ENCODE results near the gene CTCF.
A peak's percentile ranks its signal among the peaks of the same experiment; 100 is the strongest.
"Not testable (repeated sequence)": the region's sequence is repeated elsewhere in the genome, so short reads cannot be mapped to it uniquely, and the experiment has no call there.

Gene CTCF

DNA sequence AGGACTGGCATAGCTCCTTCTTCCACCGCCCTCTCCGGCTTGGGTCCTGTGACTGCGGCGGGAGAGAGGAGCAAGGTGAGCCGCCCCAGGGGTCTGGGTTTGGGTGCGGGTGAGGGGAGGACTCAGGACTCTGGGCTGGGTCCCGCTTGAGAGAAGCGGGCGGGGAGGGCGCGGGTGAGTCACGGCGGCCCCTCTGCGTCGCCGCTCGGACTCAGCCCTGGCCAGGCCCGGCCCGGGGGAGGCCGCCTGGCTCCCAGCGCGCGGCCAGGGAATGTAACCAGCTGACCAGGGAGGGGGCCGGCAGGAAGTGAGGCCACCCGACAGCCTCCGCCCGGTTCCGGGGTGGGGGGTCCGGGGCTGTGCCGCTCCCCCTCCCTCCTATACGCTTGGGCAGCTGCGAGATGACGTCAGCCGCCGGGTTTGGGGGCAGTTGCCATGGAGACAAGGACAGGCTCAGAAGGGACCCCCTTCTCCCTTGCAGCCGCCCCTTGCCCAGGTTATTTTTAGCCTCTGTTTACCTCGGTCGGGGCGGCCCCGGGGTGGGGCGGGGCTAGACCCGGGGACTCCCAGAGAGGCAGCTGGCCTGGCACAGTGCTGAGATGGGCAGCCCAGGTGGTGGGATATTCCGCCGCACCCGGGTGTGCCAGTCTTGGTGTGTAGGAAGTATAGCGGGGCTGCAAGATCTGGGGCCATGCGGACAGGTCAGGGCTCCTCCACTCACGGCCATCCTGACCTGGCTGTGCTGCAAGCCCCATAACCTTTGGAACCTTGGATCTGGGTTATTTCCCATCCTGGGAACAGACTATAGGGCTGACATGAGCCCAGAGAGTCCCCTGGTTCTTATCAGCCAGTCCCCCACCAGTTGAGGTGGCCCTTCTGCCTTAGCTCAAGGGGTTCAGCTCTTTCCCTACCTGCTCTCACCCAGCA, 32.0 kb upstream of the CTCF start:
- peak; percentile 68 for DNase-seq
- TF ChIP-seq, protein P1, sequence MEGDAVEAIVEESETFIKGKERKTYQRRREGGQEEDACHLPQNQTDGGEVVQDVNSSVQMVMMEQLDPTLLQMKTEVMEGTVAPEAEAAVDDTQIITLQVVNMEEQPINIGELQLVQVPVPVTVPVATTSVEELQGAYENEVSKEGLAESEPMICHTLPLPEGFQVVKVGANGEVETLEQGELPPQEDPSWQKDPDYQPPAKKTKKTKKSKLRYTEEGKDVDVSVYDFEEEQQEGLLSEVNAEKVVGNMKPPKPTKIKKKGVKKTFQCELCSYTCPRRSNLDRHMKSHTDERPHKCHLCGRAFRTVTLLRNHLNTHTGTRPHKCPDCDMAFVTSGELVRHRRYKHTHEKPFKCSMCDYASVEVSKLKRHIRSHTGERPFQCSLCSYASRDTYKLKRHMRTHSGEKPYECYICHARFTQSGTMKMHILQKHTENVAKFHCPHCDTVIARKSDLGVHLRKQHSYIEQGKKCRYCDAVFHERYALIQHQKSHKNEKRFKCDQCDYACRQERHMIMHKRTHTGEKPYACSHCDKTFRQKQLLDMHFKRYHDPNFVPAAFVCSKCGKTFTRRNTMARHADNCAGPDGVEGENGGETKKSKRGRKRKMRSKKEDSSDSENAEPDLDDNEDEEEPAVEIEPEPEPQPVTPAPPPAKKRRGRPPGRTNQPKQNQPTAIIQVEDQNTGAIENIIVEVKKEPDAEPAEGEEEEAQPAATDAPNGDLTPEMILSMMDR (IDR thresholded peaks at IDR 0.05), result no peak
- H3K4me3 Mint-ChIP-seq, result peak overlapping the region; percentile 92

DNA sequence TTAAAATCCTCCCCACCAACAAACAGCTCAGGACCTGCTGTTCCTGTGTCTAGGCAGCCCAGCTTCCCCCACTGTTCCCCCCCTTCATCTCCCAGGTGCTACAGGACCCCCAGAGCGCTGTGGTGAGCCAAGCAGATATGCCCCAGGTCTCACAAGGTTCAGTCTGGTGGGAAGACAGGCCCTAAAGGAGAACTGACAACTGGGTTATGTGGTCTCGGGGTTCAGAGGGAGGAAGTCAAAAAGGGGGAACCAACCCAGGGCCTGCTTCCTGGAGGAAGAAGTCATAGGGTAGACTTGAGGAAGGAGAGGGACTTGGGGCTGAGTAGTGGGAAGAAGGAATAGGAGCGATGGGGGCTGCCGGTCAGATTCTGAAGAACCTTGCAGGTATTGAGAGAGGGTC, 31.1 kb upstream of the CTCF start:
- H3K27me3 Mint-ChIP-seq (ENCODE audit: low read depth, poor library complexity), result peaks cover 72% of the 10 kb centered on the region
- H3K36me3 Mint-ChIP-seq (ENCODE audit: low read depth), result peaks cover 8% of the 10 kb centered on the region
- peaks cover 52% of the 10 kb centered on the region for H3K4me1 Mint-ChIP-seq
- TF ChIP-seq, protein P1 (IDR thresholded peaks at IDR 0.05), result no peak
- no peak overlapping the region for H3K27ac Mint-ChIP-seq
- no peaks in the 10 kb centered on the region for H3K9me3 Mint-ChIP-seq
- peak overlapping the region; percentile 67 for H3K4me3 Mint-ChIP-seq
- no peak for DNase-seq

More for the DNA sequence above, 32.0 kb upstream of the CTCF start:
- no peaks in the 10 kb centered on the region for H3K9me3 Mint-ChIP-seq
- peaks cover 49% of the 10 kb centered on the region for H3K4me1 Mint-ChIP-seq
- H3K27me3 Mint-ChIP-seq (ENCODE audit: low read depth, poor library complexity), result peaks cover 71% of the 10 kb centered on the region
- peaks cover 8% of the 10 kb centered on the region for H3K36me3 Mint-ChIP-seq (ENCODE audit: low read depth)
- H3K27ac Mint-ChIP-seq, result no peak overlapping the region

DNA sequence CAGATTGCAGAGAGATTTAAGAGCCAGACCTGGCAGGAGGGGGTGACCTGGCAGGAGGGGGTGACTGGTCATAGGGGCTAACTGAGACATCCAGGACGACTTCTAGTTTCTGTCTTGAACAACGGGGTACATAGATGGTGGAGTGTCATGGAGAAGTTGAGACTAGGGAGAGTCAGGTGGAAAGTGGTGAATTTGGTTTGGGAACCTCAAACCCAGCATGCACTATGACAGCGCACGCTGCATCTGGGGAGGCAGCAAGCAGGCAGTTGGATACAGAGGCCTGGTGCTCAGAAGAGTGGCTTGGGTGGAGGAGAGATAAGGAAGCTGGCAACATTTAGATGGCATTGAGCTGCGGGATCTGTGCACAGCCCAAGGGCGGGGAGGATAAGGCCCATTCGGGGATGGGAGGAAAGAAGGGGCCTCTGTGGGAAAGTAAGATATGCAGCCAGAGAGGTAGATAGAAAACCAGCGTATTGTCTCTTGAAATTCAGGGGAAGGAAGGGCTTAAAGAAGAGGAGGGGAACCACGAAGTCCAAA, 29.2 kb upstream of the CTCF start:
- Mint-ChIP-seq H3K36me3 (ENCODE audit: low read depth) (peaks cover 8% of the 10 kb centered on the region), H3K27ac (no peak overlapping the region)
- TF ChIP-seq, protein P1 (IDR thresholded peaks at IDR 0.05), result no peak

DNA sequence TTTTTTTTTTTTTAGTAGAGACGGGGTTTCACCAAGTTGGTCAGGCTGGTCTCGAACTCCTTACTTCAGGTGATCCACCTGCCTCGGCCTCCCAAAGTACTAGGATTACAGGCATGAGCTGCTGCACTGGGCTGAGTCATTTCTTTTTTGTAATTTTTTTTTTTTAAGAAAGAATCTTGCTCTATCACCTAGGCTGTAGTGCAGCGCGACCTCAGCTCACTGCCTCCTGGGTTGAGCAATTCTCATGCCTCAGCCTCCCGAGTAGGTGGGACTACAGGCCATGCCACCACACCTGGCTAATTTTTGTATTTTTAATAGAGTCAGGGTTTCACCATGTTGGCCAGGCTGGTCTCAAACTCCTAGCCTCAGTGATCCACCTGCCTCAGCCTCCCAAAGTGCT, 28.3 kb upstream of the CTCF start:
- H3K4me3 Mint-ChIP-seq; H3K9me3 Mint-ChIP-seq; DNase-seq; H3K27ac Mint-ChIP-seq; H3K36me3 Mint-ChIP-seq (ENCODE audit: low read depth): not testable (repeated sequence)
- Mint-ChIP-seq H3K27me3 (ENCODE audit: low read depth, poor library complexity) (peaks cover 80% of the 10 kb centered on the region), H3K4me1 (peaks cover 50% of the 10 kb centered on the region)

More for the DNA sequence above, 29.2 kb upstream of the CTCF start:
- Mint-ChIP-seq H3K4me3 (no peak overlapping the region), H3K4me1 (peaks cover 47% of the 10 kb centered on the region), H3K9me3 (no peaks in the 10 kb centered on the region), H3K27me3 (ENCODE audit: low read depth, poor library complexity) (peaks cover 72% of the 10 kb centered on the region)
- no peak for DNase-seq

DNA sequence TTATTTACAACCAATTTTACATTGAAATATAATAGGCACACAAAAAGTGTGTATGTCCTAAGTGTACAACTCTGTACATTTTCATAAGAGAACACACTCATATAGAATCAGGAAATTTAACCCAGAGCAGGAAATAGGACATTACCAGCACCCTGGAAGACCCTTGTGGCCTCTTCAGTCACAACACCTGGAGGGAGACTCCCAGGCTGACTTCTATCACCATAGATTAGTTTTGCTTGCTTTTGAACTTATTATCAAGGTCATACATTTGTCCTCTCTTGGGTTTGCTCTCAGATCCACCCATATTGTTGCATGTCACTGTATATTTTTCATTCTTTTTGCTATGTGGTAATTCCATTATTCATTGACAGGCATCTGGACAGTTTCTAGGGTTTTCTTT, 27.9 kb upstream of the CTCF start:
- no peak for DNase-seq
- H3K27me3 Mint-ChIP-seq (ENCODE audit: low read depth, poor library complexity), result peaks cover 85% of the 10 kb centered on the region
- H3K27ac Mint-ChIP-seq, result no peak overlapping the region
- peaks cover 11% of the 10 kb centered on the region for H3K36me3 Mint-ChIP-seq (ENCODE audit: low read depth)
- TF ChIP-seq, protein P1 (IDR thresholded peaks at IDR 0.05), result no peak
- H3K9me3 Mint-ChIP-seq, result no peaks in the 10 kb centered on the region
- H3K4me1 Mint-ChIP-seq, result peaks cover 52% of the 10 kb centered on the region
- no peak overlapping the region for H3K4me3 Mint-ChIP-seq

DNA sequence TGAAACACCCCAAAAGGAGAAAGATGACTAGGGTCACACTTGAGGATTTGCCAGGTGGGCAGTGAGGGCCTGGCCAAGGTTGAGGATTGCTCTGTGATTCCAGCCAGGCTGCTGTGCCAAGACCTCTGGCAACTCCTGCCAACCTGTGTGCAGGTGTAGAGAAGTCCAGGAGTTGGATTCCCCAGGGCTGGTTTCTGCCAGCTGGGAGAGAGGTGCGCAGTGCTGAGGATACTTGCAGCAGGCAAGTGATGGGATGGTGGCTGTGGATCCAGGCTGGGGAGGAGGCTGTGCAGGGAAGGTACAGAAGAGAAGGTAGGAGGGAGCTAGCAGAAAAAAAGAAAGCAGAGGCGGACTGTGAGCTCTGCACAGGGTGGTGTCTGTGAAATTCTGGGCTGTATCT, 27.1 kb upstream of the CTCF start:
- TF ChIP-seq, protein P1 (IDR thresholded peaks at IDR 0.05), result no peak
- H3K4me1 Mint-ChIP-seq, result peaks cover 47% of the 10 kb centered on the region
- H3K9me3 Mint-ChIP-seq, result no peaks in the 10 kb centered on the region
- no peak overlapping the region for H3K4me3 Mint-ChIP-seq
- H3K36me3 Mint-ChIP-seq (ENCODE audit: low read depth), result peaks cover 15% of the 10 kb centered on the region
- no peak for DNase-seq
- no peak overlapping the region for H3K27ac Mint-ChIP-seq
- peaks cover 92% of the 10 kb centered on the region for H3K27me3 Mint-ChIP-seq (ENCODE audit: low read depth, poor library complexity)

All from nephron progenitor cell (in vitro differentiated cells).